GM12878 (cell line): ENCODE data around the gene KCNAB2. TPM values are rescaled to one million over a fixed set of nuclear protein-coding genes. Genes with fewer than 3 reads are reported as not detected.

Experiments used
- ATAC-seq: fragments of 200-7000 bp; cut with Tn5 transposase; 3 replicates; pipeline ENCODE4 v1.9.1; 2020; ENCODE audit warnings: mild to moderate bottlenecking, moderate library complexity
- BruUV-seq: library from RNA; stranded (reverse); fragments of 400-500 nt; replicated peaks from 2 replicates; lab custom pipeline; 2021; lab: Mats Ljungman, UMichigan
- CTCF ChIA-PET: fragments of 300-600 bp; sonication (Branson Sonifier 250); formaldehyde crosslinking; extraction: SDS; loops from one replicate; lab custom pipeline; 2021; ENCODE audit warnings: inconsistent platforms; lab: Yijun Ruan, JAX
- POLR2A ChIA-PET: fragments of 350-600 bp; formaldehyde crosslinking; extraction: SDS; loops from one replicate; lab custom pipeline; 2021; ENCODE audit warnings: inconsistent platforms; lab: Charles Lee
- RAD21 ChIA-PET: fragments of 300-600 bp; sonication (Branson Sonifier 250); formaldehyde crosslinking; loops from one replicate; lab custom pipeline; 2023; ENCODE audit warnings: antibody characterized with exemption; ENCODE audit not compliant: unreplicated experiment; lab: Charles Lee
- SMC1A ChIA-PET: fragments of 300-600 bp; sonication (Branson Sonifier 250); formaldehyde crosslinking; loops from one replicate; lab custom pipeline; 2023; ENCODE audit not compliant: unreplicated experiment, uncharacterized antibody; lab: Charles Lee
- DNase-seq: peaks from one replicate; pipeline ENCODE4 v3.0.0-alpha.2; 2011; ENCODE audit warnings: low read depth, low spot score
- FAIRE-seq: peaks from 3 replicates; lab custom pipeline; 2011; peaks lifted over from hg19 to GRCh38; lab: Jason Lieb, UNC
- H2AFZ ChIP-seq: 2 replicates; pipeline ENCODE4 v1.6.0; 2011; ENCODE audit warnings: low read depth, low read length, control low read depth; ENCODE audit not compliant: control insufficient read depth
- H3K27ac ChIP-seq: 2 replicates; pipeline ENCODE4 v1.5.1; 2011; ENCODE audit warnings: control low read depth; ENCODE audit not compliant: control insufficient read depth, insufficient read depth
- H3K27me3 ChIP-seq, 2 experiments: replicated peaks in 1 of 2; 2 replicates each; pipeline versions ENCODE4 v1.6.0 to v1.6.1; 2011; ENCODE audit warnings: low read length in 1 of 2; ENCODE audit not compliant: control insufficient read depth in 2 of 2, insufficient read depth in 2 of 2
- H3K36me3 ChIP-seq, 2 experiments: 2 replicates each; pipeline ENCODE4 v1.5.1; 2011; ENCODE audit warnings: low read length in 1 of 2; ENCODE audit not compliant: control insufficient read depth in 2 of 2, insufficient read depth in 2 of 2
- H3K4me1 ChIP-seq: 2 replicates; pipeline ENCODE4 v1.6.1; 2011; ENCODE audit warnings: mild to moderate bottlenecking, low read length, moderate library complexity, mixed read lengths; ENCODE audit not compliant: control insufficient read depth, insufficient read depth
- H3K4me2 ChIP-seq: 2 replicates; pipeline ENCODE4 v1.6.0; 2011; ENCODE audit warnings: control low read depth; ENCODE audit not compliant: control insufficient read depth, insufficient read depth
- H3K4me3 ChIP-seq: fragments of 200-600 bp; sonication (generic); 2 replicates; pipeline ENCODE4 v1.5.1; 2016
- H3K79me2 ChIP-seq: 2 replicates; pipeline ENCODE4 v1.6.0; 2011; ENCODE audit warnings: low read length; ENCODE audit not compliant: control insufficient read depth, insufficient read depth
- H3K9ac ChIP-seq: 2 replicates; pipeline ENCODE4 v1.8.0; 2011; ENCODE audit warnings: low read length, control low read depth, mixed read lengths; ENCODE audit not compliant: control insufficient read depth, insufficient read depth
- H3K9me3 ChIP-seq: replicated peaks from 3 replicates; pipeline ENCODE4 v1.5.1; 2011; ENCODE audit warnings: mild to moderate bottlenecking, low read length; ENCODE audit not compliant: control insufficient read depth, insufficient read depth
- H4K20me1 ChIP-seq: 2 replicates; pipeline ENCODE4 v1.6.0; 2011; ENCODE audit not compliant: control insufficient read depth, insufficient read depth
- BCLAF1 ChIP-seq: fragments of 450-650 bp; IDR thresholded peaks from 2 replicates; pipeline ENCODE4 v1.6.1; 2017; ENCODE audit warnings: antibody characterized with exemption, mild to moderate bottlenecking, moderate library complexity
- CHD1 ChIP-seq: IDR thresholded peaks from 2 replicates; pipeline ENCODE4 v1.6.1; 2012; ENCODE audit warnings: low read depth, low read length, improper control_type of control experiment
- HCFC1 ChIP-seq: fragments of 150-350 bp; IDR thresholded peaks from 2 replicates; pipeline ENCODE4 v1.6.1; 2014; ENCODE audit warnings: low read length
- HDAC2 ChIP-seq: fragments of 200-600 bp; sonication (generic); IDR thresholded peaks from 2 replicates; pipeline ENCODE4 v1.6.1; 2017
- MEF2B ChIP-seq: fragments of 450-650 bp; IDR thresholded peaks from 2 replicates; pipeline ENCODE4 v1.6.1; 2018; ENCODE audit warnings: mild to moderate bottlenecking, moderate library complexity; ENCODE audit not compliant: partially characterized antibody, poor library complexity, severe bottlenecking
- POLR2AphosphoS5 ChIP-seq: IDR thresholded peaks from 2 replicates; pipeline ENCODE4 v1.6.1; 2011; ENCODE audit warnings: mild to moderate bottlenecking, low read length, inconsistent platforms
- SIX5 ChIP-seq: IDR thresholded peaks from 2 replicates; pipeline ENCODE4 v1.6.1; 2011; ENCODE audit warnings: mild to moderate bottlenecking, low read depth, low read length, moderate library complexity; ENCODE audit not compliant: severe bottlenecking
- STAT1 ChIP-seq: fragments of 450-650 bp; conservative IDR thresholded peaks from 2 replicates; pipeline ENCODE4 v1.6.1; 2014; ENCODE audit warnings: antibody characterized with exemption, mild to moderate bottlenecking
- ZBTB33 ChIP-seq: fragments of 450-650 bp; IDR thresholded peaks from 2 replicates; pipeline ENCODE4 v1.6.1; 2017; ENCODE audit warnings: mild to moderate bottlenecking
- WGBS: methylation state at CpG from one replicate; pipeline ENCODE4 v1.1.6; 2016; ENCODE audit warnings: low lambda C conversion rate; ENCODE audit not compliant: insufficient replicate concordance, insufficient coverage; ENCODE audit errors: missing lambda C conversion rate; 5-methylcytosine and 5-hydroxymethylcytosine counted together
- in situ Hi-C: fragments of 300-500 bp; cut with MboI; formaldehyde crosslinking; loops from 9 replicates; pipeline ENCODE4 v1.14.3; 2018; ENCODE audit warnings: mixed read lengths
- intact Hi-C: fragments of 100-400 bp; cut with micrococcal nuclease; formaldehyde crosslinking; loops from one replicate; pipeline ENCODE4 v1.14.2; 2022; ENCODE audit not compliant: unreplicated experiment
- polyA plus RNA-seq, 11 experiments: library from polyadenylated mRNA; depleted of rRNA in 4 of 11; unstranded in 6 of 11; stranded (reverse) in 5 of 11; fragments of >200 nt; fragmentation: Nextera tagmentation in 4 of 11; fragmentation: Illumina TruSeq in 1 of 11; extraction: Ambion mirVana in 4 of 11; extraction: Trizol in 1 of 11; gene quantifications; 1 replicate in 1 of 11; 2 replicates in 10 of 11; pipeline versions ENCODE4 v1.2.1 to v1.2.3, GENCODE V29; 2011 to 2016; ENCODE audit warnings: inconsistent platforms in 2 of 11, missing spikeins in 2 of 11, low read depth in 1 of 11
- total RNA-seq, 4 experiments: library from RNA; depleted of rRNA in 3 of 4; stranded (reverse); fragments of >200 nt in 3 of 4; fragmentation: Illumina TruSeq in 1 of 4; extraction: Trizol in 1 of 4; gene quantifications; 2 replicates each; pipeline versions ENCODE4 v1.2.1 to v1.2.3, GENCODE V29; 2013 to 2021
- TF ChIP-seq, protein P1 (sequence below): fragments of 150-350 bp; IDR thresholded peaks from 2 replicates; pipeline ENCODE4 v1.6.1; 2016; ENCODE audit warnings: low read depth, low read length
- TF ChIP-seq, protein P2 (sequence below): fragments of 450-650 bp; IDR thresholded peaks from 2 replicates; pipeline ENCODE4 v1.6.1; 2018; ENCODE audit warnings: mild to moderate bottlenecking, low read depth, moderate library complexity; ENCODE audit not compliant: partially characterized antibody

The KCNAB2 gene
- total and polyA plus RNA-seq, 10 of the 15 experiments (the other 5 are each of a cell fraction or from before 2014, with no cell fraction given), result 2.9 to 123 (median 62.4) TPM

DNA sequence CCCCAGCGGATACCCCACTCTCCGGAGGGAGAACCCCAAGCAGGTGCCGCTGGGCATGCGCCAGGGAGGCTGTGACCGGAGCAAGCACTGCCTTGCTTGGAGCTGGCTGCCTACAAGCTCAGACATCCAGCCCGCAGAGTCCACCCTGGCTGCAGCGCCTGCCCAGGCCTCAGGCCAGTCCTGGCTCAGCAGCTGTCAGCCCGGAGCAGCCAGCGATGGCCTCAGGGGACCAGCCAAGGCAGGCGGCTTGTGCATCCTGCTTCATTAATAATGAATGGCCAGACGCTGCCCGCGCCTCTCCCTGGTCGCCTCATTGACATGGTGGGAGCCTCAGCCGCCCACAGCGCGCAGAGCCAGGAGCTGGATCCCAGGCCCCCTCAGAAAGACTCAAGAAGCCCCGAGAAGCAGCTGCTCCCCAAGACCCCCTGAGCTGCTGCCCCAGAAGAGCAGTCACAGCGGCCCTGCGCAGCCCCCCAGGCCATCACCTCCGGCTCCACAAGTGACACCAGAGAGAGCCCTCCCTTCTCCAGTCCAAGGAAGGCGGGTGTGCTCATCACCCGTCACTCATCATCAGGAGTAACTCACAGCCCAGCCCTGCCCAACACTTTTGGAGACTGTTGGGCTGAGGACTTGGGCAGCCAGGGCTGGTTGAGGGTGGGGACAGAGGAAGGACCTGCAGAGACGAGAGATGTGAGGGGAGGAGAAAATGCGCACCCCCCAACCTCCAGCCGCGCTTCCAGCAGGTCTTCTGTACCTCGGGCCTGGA is 19.6 kb downstream of the KCNAB2 start (continued):
- TF ChIP-seq BCLAF1, result no peak
- TF ChIP-seq HCFC1, result no peak
- no peak for TF ChIP-seq STAT1
- no peak for TF ChIP-seq CHD1
- TF ChIP-seq POLR2AphosphoS5, result no peak

- intact Hi-C loops, result no loop called here
- H3K4me2 ChIP-seq, result no peak overlapping the region
- no peak overlapping the region for H3K27ac ChIP-seq
- H2AFZ ChIP-seq, result no peak overlapping the region
- ChIA-PET CTCF (no interaction called here), RAD21 (no interaction called here), SMC1A (no interaction called here), POLR2A (no interaction called here)
- H3K79me2 ChIP-seq, result no peaks in the 10 kb centered on the region
- peaks cover 2 to 4% of the 10 kb centered on the region in 2 experiments; a peak in 3 of 4 replicates for H3K36me3 ChIP-seq
- in situ Hi-C loops, result no loop called here
- peaks cover 4% of the 10 kb centered on the region for H4K20me1 ChIP-seq
- H3K4me1 ChIP-seq, result no peaks in the 10 kb centered on the region
- no peak overlapping the region for H3K4me3 ChIP-seq
- 88% methylated on average over 8 of the region's 8 CpGs for WGBS
- no peak for ATAC-seq
- no peak for FAIRE-seq
- H3K27me3 ChIP-seq, result no peaks in the 10 kb centered on the region
- H3K9ac ChIP-seq, result no peak overlapping the region
- no TSS peak for BruUV-seq
- H3K9me3 ChIP-seq, result no peaks in the 10 kb centered on the region
- DNase-seq, result no peak
- TF ChIP-seq SIX5, result no peak
- TF ChIP-seq POLR2AphosphoS5, result no peak
- no peak for TF ChIP-seq ZBTB33
- TF ChIP-seq, protein P1, sequence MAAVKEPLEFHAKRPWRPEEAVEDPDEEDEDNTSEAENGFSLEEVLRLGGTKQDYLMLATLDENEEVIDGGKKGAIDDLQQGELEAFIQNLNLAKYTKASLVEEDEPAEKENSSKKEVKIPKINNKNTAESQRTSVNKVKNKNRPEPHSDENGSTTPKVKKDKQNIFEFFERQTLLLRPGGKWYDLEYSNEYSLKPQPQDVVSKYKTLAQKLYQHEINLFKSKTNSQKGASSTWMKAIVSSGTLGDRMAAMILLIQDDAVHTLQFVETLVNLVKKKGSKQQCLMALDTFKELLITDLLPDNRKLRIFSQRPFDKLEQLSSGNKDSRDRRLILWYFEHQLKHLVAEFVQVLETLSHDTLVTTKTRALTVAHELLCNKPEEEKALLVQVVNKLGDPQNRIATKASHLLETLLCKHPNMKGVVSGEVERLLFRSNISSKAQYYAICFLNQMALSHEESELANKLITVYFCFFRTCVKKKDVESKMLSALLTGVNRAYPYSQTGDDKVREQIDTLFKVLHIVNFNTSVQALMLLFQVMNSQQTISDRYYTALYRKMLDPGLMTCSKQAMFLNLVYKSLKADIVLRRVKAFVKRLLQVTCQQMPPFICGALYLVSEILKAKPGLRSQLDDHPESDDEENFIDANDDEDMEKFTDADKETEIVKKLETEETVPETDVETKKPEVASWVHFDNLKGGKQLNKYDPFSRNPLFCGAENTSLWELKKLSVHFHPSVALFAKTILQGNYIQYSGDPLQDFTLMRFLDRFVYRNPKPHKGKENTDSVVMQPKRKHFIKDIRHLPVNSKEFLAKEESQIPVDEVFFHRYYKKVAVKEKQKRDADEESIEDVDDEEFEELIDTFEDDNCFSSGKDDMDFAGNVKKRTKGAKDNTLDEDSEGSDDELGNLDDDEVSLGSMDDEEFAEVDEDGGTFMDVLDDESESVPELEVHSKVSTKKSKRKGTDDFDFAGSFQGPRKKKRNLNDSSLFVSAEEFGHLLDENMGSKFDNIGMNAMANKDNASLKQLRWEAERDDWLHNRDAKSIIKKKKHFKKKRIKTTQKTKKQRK, result no peak
- no peak for TF ChIP-seq HDAC2
- TF ChIP-seq MEF2B, result no peak
- TF ChIP-seq, protein P2, sequence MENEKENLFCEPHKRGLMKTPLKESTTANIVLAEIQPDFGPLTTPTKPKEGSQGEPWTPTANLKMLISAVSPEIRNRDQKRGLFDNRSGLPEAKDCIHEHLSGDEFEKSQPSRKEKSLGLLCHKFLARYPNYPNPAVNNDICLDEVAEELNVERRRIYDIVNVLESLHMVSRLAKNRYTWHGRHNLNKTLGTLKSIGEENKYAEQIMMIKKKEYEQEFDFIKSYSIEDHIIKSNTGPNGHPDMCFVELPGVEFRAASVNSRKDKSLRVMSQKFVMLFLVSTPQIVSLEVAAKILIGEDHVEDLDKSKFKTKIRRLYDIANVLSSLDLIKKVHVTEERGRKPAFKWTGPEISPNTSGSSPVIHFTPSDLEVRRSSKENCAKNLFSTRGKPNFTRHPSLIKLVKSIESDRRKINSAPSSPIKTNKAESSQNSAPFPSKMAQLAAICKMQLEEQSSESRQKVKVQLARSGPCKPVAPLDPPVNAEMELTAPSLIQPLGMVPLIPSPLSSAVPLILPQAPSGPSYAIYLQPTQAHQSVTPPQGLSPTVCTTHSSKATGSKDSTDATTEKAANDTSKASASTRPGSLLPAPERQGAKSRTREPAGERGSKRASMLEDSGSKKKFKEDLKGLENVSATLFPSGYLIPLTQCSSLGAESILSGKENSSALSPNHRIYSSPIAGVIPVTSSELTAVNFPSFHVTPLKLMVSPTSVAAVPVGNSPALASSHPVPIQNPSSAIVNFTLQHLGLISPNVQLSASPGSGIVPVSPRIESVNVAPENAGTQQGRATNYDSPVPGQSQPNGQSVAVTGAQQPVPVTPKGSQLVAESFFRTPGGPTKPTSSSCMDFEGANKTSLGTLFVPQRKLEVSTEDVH, result no peak
Measured at GRCh38 chr1:6066680-6067079, 21.0 kb downstream of the KCNAB2 start.
